PC-3 (cell line): ENCODE measurements around the gene KRTAP4-4.

Experiments used
- EZH2phosphoT487 ChIP-seq: fragments of 300-600 bp; sonication (generic); IDR thresholded peaks from 2 replicates; pipeline ENCODE4 v1.6.1; 2018; ENCODE audit warnings: mild to moderate bottlenecking, antibody characterized with exemption, low read length, borderline replicate concordance
- TF ChIP-seq, protein P1 (sequence below): fragments of 300-600 bp; sonication (generic); conservative IDR thresholded peaks from 2 replicates; pipeline ENCODE4 v1.5.1; 2017; ENCODE audit warnings: antibody characterized with exemption, low read depth, mild to moderate bottlenecking, low read length

DNA sequence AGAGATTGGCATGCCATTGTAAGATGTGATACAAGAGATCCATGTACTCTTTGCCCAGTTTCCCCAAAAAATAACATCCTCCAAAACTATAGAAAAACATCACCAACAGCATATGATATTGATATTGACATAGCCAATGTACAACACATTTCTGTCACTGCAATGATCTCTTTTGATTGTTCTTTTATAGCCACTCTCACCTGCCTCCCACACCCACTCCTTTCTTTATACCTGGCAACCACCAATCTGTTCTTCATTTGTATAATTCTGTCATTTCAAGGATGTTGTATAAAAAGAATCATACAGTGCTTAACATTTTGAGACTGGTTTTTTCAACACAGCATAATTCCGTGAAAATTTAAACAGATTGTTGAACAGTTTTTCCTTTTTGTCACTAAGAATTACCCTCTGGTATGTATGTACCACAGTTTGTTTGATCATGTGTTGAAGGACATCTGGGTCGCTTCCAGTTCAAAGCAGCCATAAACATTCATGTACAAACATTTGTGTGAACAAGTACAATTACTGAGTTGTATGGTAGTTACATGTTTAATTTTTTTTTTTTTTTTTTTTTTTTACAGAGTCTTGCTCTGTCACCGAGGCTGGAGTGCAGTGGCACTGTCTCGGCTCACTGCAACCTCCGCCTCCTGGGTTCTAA lies 39.0 kb upstream of the KRTAP4-4 start:
- TF ChIP-seq, protein P1, sequence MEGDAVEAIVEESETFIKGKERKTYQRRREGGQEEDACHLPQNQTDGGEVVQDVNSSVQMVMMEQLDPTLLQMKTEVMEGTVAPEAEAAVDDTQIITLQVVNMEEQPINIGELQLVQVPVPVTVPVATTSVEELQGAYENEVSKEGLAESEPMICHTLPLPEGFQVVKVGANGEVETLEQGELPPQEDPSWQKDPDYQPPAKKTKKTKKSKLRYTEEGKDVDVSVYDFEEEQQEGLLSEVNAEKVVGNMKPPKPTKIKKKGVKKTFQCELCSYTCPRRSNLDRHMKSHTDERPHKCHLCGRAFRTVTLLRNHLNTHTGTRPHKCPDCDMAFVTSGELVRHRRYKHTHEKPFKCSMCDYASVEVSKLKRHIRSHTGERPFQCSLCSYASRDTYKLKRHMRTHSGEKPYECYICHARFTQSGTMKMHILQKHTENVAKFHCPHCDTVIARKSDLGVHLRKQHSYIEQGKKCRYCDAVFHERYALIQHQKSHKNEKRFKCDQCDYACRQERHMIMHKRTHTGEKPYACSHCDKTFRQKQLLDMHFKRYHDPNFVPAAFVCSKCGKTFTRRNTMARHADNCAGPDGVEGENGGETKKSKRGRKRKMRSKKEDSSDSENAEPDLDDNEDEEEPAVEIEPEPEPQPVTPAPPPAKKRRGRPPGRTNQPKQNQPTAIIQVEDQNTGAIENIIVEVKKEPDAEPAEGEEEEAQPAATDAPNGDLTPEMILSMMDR = no peak
- no peak for TF ChIP-seq EZH2phosphoT487
